CMK (cell line): Measurements from ENCODE around the gene RNU6-9.
"Not testable (repeated sequence)": the region's sequence is repeated elsewhere in the genome, so short reads cannot be mapped to it uniquely, and the experiment has no call there.

Experiments used
- DNase-seq: peaks from one replicate; pipeline ENCODE4 v3.0.0-alpha.2; 2010; ENCODE audit warnings: low read depth

The RNU6-9 gene

GRCh38 chr19:878751-879561 lies 14.3 kb upstream of the RNU6-9 start:
- not testable (repeated sequence) for DNase-seq

DNA sequence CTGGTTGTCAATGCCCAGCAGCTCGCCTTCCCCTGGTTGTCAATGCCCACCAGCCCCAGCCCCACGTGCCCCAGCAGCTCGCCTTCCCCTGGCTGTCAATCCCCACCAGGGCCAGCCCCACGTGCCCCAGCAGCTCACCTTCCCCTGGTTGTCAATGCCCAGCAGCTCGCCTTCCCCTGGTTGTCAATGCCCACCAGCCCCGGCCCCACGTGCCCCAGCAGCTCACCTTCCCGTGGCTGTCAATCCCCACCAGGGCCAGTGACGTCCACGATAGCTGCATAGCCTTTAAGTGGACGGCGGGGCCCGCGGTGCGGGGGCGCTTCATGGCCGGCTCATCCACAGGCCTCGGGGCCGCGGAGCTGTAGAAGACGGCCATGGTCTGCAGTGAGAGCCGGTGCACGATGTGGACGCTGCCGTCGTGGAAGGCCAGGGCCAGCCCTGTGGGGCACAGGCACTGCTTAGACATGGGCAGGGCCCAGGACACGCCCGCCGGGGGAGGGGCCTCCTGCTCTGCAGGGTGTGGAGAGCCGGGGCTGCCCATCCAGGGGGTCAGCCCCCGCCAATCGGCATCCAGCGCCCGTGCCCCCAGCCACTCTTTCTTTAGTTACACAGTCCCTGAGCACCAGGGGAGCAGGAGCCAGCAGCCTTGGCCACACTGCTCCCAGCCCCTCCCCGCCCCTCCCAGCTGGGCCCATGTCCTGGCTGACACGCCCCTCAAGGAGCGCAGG lies 13.4 kb upstream of the RNU6-9 start:
- no peak for DNase-seq

DNA sequence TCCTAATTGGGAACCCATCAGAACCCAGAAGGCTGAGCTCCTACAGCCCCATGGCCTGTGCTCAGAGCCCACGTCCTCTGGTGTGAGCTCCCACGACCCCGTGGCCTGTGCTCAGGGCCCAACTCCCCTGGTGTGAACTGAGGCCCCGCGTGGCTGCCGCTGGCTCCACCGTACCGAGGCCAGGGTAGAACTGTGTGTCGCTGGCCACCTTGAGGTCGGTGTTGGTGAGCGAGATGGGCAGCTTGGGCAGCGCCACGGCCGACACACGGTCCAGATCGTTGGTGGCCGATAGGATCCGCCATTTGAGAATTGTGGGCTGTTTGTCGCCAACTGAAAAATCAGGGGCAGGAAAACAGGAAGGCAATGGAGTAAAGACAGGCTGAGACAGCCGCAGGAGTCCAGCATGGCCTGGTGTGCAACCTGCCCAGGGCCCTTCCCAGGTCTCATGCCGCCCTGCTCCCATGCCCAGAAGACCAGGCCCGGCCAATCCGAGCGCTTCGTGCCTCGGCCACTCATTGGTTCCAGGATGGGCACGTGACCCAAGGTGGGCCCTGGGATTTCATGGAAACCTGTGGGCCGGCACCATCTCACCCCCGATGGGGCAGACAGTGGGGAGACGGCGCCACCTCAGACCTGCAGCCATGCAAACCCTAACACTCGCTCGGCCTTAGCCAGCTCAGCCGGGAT lies 11.8 kb upstream of the RNU6-9 start:
- DNase-seq: no peak

- no peak for DNase-seq
Measured at GRCh38 chr19:882871-883497, 10.3 kb upstream of the RNU6-9 start.

- no peak for DNase-seq
Measured at GRCh38 chr19:883661-884211, 9.5 kb upstream of the RNU6-9 start.

- no peak for DNase-seq
Measured at GRCh38 chr19:884420-885211, 8.7 kb upstream of the RNU6-9 start.

DNA sequence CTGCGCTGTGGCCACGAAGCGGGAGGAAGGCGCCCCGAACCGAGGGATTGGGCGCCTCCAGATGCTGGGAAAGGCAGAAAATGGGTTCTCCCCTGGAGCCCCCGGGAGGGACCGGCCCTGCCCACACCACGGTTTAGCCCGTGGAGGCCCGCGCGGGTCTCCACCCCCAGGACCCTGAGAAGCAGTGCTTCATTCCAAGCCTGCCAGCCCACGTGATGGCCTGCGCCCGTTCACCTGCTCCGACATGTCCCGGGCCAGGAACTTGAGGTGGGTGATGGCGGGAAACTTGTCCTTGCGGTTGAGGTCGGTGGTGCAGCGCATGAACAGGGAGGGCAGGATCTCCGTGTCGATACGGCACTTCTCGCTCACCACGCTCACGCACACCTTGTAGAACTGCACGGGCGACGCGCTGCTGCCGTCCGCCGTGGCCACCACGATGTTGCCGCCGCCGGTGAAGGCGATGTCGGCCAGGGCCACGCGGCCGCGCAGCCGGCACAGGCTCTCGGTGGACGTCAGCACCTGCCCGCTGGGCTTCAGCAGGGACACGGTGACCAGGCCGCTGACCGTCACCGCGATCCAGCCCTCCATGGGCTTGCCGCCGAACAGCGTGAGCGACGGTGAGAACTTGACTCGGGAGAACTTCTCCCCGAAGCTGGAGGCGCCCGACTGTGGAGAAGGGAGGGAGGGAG lies 7.6 kb upstream of the RNU6-9 start:
- DNase-seq: no peak

- DNase-seq: no peak
Measured at GRCh38 chr19:887072-887471, 6.2 kb upstream of the RNU6-9 start.

DNA sequence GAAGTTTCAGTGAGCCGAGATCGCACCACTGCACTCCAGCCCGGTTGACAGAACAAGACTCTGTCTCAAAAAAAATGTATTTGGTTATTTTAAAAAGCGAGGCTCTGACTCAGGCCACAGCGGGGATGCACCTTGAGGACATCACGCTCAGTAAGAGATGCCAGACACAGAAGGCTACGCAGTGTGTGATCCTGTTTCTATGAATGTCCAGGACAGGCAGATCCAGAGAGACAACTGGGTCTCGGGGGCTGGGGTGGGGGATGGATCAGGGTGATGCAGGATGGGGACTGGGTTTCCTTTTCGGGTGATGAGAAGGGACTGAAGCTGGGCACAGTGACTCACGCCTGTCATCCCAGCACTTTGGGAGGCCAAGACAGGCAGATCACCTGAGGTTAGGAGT lies 5.7 kb upstream of the RNU6-9 start:
- DNase-seq: no peak

DNA sequence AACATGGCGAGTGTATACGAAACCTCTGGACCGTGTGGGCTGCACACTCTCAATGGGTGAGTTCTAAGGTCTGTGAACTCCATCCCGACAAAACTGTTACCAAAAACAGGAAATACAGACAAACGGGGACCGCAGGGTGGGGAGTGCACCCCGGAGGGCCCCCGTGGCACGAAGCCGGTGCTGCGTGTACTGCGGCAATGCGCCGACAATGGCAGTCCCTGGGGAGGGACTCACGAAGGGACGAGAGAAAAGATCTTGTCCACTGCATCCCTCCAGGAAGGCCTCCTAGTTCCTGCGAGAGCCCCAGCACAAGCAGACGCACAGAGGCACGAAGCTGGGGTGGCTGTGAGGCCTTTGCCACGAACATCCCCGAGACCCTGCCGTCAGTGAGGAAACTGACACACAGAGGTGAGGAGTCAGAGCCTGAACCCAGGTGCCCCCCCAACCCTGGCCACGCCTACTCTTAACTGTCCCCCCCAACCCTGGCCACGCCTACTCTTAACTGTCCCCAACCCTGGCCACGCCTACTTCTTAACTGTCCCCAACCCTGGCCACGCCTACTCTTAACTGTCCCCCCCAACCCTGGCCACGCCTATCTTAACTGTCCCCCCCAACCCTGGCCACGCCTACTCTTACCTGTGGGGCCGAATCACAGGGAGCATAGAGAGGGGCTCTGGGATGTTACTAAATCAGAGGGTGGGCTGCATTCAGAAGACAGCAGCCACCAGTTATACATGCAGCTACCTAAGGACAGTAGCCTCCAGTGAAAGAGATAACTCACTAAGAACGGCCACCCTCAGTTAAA lies 4.5 kb upstream of the RNU6-9 start:
- no peak for DNase-seq

DNA sequence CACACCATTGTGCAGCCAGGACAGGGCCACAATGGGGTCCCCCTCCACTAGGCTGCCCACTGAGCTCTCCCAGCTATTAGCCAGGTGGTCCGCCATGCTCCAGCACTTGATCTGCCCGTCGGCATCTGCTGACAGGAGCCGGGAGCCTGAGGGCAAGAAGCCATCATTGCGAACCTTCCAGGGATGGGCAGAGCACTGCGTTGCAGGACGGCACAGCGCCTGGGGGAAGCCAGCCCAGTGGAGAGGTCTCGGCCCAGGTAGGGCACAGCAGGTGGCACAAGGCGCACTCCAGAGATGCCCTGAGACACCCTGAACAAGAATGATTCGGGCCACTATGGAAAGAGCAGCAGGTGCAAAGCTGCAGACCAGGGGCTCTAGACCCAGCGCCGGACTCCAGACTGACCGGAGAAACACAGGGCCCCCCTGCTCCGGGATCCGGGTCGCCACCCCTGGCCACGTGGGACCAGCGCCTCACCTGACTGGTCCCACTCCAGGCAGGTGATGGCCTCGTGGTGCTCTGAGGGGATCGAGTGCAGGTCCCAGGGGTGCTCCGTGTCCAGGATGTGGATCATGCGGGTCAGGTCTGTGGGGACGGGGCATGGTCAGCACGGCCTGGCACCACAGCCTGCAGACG lies 3.5 kb upstream of the RNU6-9 start:
- DNase-seq: no peak

GRCh38 chr19:890831-891230 lies 2.5 kb upstream of the RNU6-9 start:
- DNase-seq: no peak

DNA sequence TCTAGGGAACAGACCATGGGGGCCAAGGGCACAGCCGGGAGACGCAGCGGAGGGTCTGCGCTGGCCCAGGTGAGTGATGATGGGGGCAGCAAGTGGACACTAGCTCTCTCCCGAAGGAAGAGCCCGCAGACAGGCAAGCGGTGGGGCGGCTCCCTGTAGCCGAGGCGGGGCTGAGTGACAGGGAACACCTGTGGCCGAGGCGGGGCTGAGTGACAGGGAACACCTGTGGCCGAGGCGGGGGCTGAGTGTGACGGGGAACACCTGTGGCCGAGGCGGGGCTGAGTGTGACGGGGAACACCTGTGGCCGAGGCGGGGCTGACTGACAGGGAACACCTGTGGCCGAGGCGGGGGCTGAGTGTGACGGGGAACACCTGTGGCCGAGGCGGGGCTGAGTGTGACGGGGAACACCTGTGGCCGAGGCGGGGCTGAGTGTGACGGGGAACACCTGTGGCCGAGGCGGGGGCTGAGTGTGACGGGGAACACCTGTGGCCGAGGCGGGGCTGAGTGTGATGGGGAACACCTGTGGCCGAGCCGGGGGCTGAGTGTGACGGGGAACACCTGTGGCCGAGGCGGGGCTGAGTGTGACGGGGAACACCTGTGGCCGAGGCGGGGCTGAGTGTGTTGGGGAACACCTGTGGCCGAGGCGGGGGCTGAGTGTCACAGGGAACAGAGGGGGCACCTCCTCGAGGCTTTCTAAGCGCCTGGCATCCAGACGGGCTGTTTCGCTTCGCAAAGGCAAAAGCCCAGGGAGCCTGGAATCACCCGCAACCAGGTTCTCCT lies 1.7 kb upstream of the RNU6-9 start:
- not testable (repeated sequence) for DNase-seq

DNA sequence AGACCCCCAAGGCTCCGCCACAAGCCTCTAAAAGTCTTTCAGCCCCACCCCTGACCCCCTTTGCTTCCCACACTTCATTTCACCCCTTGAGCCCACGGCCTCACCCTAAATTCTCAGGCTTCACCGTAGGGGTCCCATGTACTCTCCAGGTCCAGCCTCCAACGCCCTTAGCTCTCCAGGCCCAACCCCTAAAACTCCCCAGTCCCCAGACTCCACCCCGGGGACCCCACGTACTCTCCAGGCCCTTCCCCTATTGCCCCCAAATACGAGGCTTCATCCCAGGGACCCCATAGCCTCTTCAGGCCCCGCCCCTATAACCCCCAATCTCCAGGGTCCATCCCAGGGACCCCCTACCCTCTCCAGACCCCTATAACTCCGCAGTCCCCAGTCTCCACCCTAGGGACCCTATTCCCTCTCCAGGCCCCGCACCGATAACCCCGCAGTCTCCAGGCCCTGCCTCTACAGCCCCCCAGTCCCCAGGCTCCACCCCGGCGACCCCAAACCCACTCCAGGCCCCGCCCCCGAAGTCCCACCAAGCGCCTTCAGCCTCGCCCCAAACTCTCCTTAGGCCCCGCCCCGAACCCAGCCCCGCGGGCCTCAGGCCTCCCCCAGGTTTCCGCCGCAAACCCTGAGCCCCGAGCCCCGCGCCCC lies 916 bp upstream of the RNU6-9 start:
- DNase-seq: no peak

GRCh38 chr19:896434-896833 lies 3.1 kb downstream of the RNU6-9 start:
- DNase-seq: no peak

DNA sequence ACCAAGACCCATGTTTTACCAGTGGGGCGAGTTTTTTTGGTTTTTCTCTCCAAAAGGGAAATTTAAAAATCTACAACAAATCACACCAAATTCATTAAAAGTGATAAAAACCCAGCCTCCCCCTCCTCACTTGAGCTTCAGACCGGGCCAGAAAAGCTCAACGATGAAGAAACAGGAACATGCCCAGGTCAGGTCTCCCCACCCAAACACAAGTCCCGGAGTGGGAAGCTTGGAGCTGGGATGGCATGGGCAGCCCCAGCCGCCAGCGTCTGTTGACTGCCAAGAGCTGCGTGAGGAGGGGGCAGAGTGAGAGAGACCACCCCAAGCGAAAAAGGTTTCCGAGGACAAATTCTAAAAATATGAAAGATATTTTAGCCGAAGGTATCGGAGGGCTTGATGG lies 3.7 kb downstream of the RNU6-9 start:
- DNase-seq: no peak

GRCh38 chr19:897442-898039 lies 4.3 kb downstream of the RNU6-9 start:
- no peak for DNase-seq

DNA sequence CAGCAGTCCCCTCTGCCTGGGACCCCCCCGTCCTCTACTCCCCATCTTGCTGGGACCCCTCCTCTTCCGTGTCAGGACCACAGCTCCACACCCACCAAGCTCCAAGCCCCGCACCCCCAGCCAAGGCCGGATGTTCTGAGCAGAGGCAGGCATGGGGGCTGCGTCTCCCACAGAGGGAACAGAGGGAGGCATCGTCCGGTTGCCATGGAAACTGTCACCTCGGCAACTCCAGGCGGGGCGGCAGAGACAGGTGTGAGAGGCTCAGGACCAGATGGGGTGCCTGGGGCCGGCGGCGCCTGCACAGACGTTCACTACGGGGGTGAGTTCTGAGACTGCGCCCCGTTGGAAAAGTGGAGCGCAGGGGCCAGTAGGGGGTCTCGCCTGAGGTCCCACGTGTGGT lies 5.4 kb downstream of the RNU6-9 start:
- no peak for DNase-seq
